Measurements from ENCODE around the gene PAH. TPM values are rescaled to one million over a fixed set of nuclear protein-coding genes. Genes with fewer than 3 reads are reported as not detected.

PAH gene
- total and polyA plus RNA-seq, 2 of the 8 experiments (the other 6 are each of a cell fraction or from before 2014, with no cell fraction given), result 3.9 to 9.0 TPM

GRCh38 chr12:102811110-102811737 lies 105.8 kb downstream of the PAH start:
- Histone ChIP-seq H2AFZ (ENCODE audit: low read length) (no peak overlapping the region), H2BK5ac (ENCODE audit: low read depth, low read length) (no peak overlapping the region), H3K27me3 (replicated peaks in 1 of 4; ENCODE audit: control insufficient read depth in 3 of 4, extremely low read depth in 1 of 4, insufficient read depth in 3 of 4, low read length in 3 of 4) (no peaks in the 10 kb centered on the region), H3K36me3 (ENCODE audit: control insufficient read depth in 2 of 4, insufficient read depth in 4 of 4, low read length in 3 of 4) (no peaks in the 10 kb centered on the region), H3K23me2 (ENCODE audit: low read depth, low read length) (no peaks in the 10 kb centered on the region), H2BK12ac (ENCODE audit: low read depth, low read length) (no peak overlapping the region), H3K79me2 (ENCODE audit: control insufficient read depth in 1 of 2, insufficient read depth in 2 of 2, low read length in 2 of 2) (no peaks in the 10 kb centered on the region), H2BK120ac (replicated peaks; ENCODE audit: low read depth, low read length) (no peak overlapping the region), H3K18ac (ENCODE audit: extremely low read depth, low read length) (no peak overlapping the region), H4K8ac (ENCODE audit: extremely low read depth, insufficient read depth, low read length) (no peak overlapping the region), H3K14ac (ENCODE audit: insufficient read length) (no peak overlapping the region), H4K91ac (replicated peaks; ENCODE audit: insufficient read length, low read length) (no peak overlapping the region), H3K23ac (ENCODE audit: insufficient read length) (no peak overlapping the region), H3K56ac (replicated peaks; ENCODE audit: insufficient read length, low read depth, low read length) (no peak overlapping the region), H3K9ac (replicated peaks in 1 of 4; ENCODE audit: extremely low read depth in 1 of 4, low read depth in 3 of 4, low read length in 3 of 4) (no peak overlapping the region), H4K20me1 (replicated peaks in 1 of 2; ENCODE audit: control insufficient read depth in 1 of 2, insufficient read depth in 2 of 2, low read length in 2 of 2) (peaks cover 0 to 2% of the 10 kb centered on the region in 2 experiments), H2BK15ac (ENCODE audit: low read length) (no peak overlapping the region), H3K79me1 (ENCODE audit: low read depth, low read length) (no peaks in the 10 kb centered on the region), H3K9me3 (ENCODE audit: insufficient read depth in 2 of 2, low read depth in 1 of 2, low read length in 1 of 2) (no peaks in the 10 kb centered on the region), H3K27ac (ENCODE audit: low read depth, low read length) (no peak overlapping the region), H3K4me2 (ENCODE audit: insufficient read depth in 1 of 2, low read depth in 2 of 2, low read length in 2 of 2) (no peak overlapping the region), H3K4me1 (replicated peaks in 1 of 4; ENCODE audit: control insufficient read depth in 3 of 4, insufficient read depth in 4 of 4, low read length in 3 of 4) (peaks cover 0 to 3% (median 1%) of the 10 kb centered on the region in 4 experiments; a peak in 4 of 7 replicates), H4K5ac (ENCODE audit: insufficient read length, low read depth, low read length) (no peak overlapping the region), H2BK20ac (ENCODE audit: low read length) (no peak overlapping the region), H2AK5ac (ENCODE audit: low read depth, low read length) (no peak overlapping the region), H3K4me3 (ENCODE audit: extremely low read depth in 1 of 4, insufficient read depth in 2 of 4, low read depth in 3 of 4, low read length in 4 of 4) (no peak overlapping the region), H3K4ac (replicated peaks; ENCODE audit: insufficient read length, low read depth, low read length) (no peak overlapping the region)
- CTCF ChIA-PET (ENCODE audit: partially characterized antibody), result interaction anchor here (0.6 to 3.5 kb wide), 79 partner anchors 8 to 1024 kb away, joined by 3 to 27 read pairs (median 4); partner anchors contain the start of gene WASHC3
- peak in 1 of 2 experiments; percentile 66 for DNase-seq (ENCODE audit: low read depth in 1 of 2, low spot score in 2 of 2)
- POLR2A ChIA-PET (ENCODE audit: partially characterized antibody), result interaction anchor here (0.7 kb wide), 1 partner anchor 1176 kb away, joined by 3 read pairs; no protein-coding TSS in a partner anchor
- 44% methylated on average over 5 of the region's 6 CpGs; no CpG with 5 or more reads in 1 of the 2 experiments for WGBS, 2 experiments (ENCODE audit: extremely low coverage in 1 of 2, insufficient coverage in 1 of 2, insufficient read length in 1 of 2, insufficient replicate concordance in 2 of 2, low coverage in 1 of 2, low lambda C conversion rate in 2 of 2, missing lambda C conversion rate in 1 of 2)
- TF ChIP-seq CBX5 (IDR thresholded peaks at IDR 0.05; ENCODE audit: low read depth, low read length) (no peak), CTCF (IDR thresholded peaks at IDR 0.05; ENCODE audit: control extremely low read depth in 1 of 3, insufficient read depth in 1 of 3, low read depth in 1 of 3, low read length in 3 of 3) (peak; percentile 61 to 75 (median 61)), RXRA (IDR thresholded peaks at IDR 0.05; ENCODE audit: insufficient read depth, low read depth, low read length) (no peak), SP2 (IDR thresholded peaks at IDR 0.05; ENCODE audit: low read length) (no peak), TCF12 (IDR thresholded peaks at IDR 0.05; ENCODE audit: low read depth, low read length) (no peak), JUN (IDR thresholded peaks at IDR 0.05; ENCODE audit: low read depth, low read length) (no peak), CHD1 (IDR thresholded peaks at IDR 0.05; ENCODE audit: low read depth, low read length) (no peak), EGR1 (IDR thresholded peaks at IDR 0.05; ENCODE audit: borderline replicate concordance, low read depth, low read length) (no peak), ASH2L (IDR thresholded peaks at IDR 0.05; ENCODE audit: low read length) (no peak), SRF (IDR thresholded peaks at IDR 0.05; ENCODE audit: low read depth, low read length) (no peak), RAD21 (IDR thresholded peaks at IDR 0.05 in 1 of 2, conservative IDR thresholded peaks at IDR 0.05 in 1 of 2; ENCODE audit: low read depth in 2 of 2, low read length in 2 of 2) (peak; percentile 87 to 89)
- no peak for FAIRE-seq

Measured in H1 (cell line).